Neural crest cell (in vitro differentiated cells): Measurements from ENCODE around the gene TWF2. TPM values are rescaled to one million over a fixed set of nuclear protein-coding genes. Genes with fewer than 3 reads are reported as not detected.

Experiments used
- DNase-seq: peaks from one replicate; pipeline ENCODE4 v3.0.0; 2021; ENCODE audit warnings: low read depth, mixed read lengths, low spot score
- H3K27ac Mint-ChIP-seq: one replicate; pipeline ENCODE4 v1.8.0; 2021; ENCODE audit warnings: mild to moderate bottlenecking, mixed read lengths; ENCODE audit not compliant: unreplicated experiment
- H3K27me3 Mint-ChIP-seq: 2 replicates; pipeline ENCODE4 v1.8.0; 2021; ENCODE audit warnings: low read depth, mild to moderate bottlenecking, mixed read lengths
- H3K36me3 Mint-ChIP-seq: 2 replicates; pipeline ENCODE4 v1.8.0; 2021; ENCODE audit warnings: low read depth, mild to moderate bottlenecking, mixed read lengths
- H3K4me1 Mint-ChIP-seq: 2 replicates; pipeline ENCODE4 v1.8.0; 2021; ENCODE audit warnings: mixed read lengths
- H3K4me3 Mint-ChIP-seq: one replicate; pipeline ENCODE4 v1.8.0; 2021; ENCODE audit warnings: mild to moderate bottlenecking, mixed read lengths
- H3K9me3 Mint-ChIP-seq: 2 replicates; pipeline ENCODE4 v1.8.0; 2021; ENCODE audit warnings: mixed read lengths
- microRNA-seq: library from miRNA; unstranded; fragments of <30 nt; microRNA quantifications from one replicate; pipeline ENCODE4, GENCODE V29; 2020
- total RNA-seq: library from RNA; stranded (reverse); gene quantifications from 2 replicates; pipeline ENCODE4 v1.2.1, GENCODE V29; 2021
- TF ChIP-seq, protein P1 (sequence below): fragments of 200-600 bp; sonication (generic); conservative IDR thresholded peaks from 2 replicates; pipeline ENCODE4 v1.5.0; 2021; ENCODE audit warnings: antibody characterized with exemption, mild to moderate bottlenecking

Gene TWF2
- total RNA-seq, 1 donor from 2014 or later: 31.7 TPM

DNA sequence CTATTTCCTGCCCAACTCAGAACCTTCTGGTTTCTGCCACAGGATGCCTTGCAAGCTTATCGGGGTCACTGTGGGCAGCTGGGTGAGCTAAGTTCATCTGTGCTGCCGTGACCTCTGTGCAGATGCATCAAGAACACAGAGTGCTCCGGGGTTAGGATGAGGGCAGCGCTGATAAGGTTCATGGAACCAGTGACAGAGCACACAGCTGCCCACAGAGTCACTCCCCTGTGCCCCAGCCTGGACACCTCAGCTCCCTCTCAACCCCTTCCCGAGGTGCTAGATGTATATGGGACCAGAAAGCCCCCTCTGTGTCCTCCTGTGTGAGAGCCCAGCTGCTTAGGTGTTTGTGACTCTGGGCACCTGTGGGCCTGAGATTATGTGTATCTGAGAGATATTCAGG, 56.8 kb downstream of the TWF2 start:
- Mint-ChIP-seq H3K36me3 (no peaks in the 10 kb centered on the region), H3K9me3 (no peaks in the 10 kb centered on the region), H3K4me1 (peaks cover 14% of the 10 kb centered on the region), H3K27me3 (no peaks in the 10 kb centered on the region), H3K27ac (no peak overlapping the region), H3K4me3 (no peak overlapping the region)
- DNase-seq: no peak
- TF ChIP-seq, protein P1, sequence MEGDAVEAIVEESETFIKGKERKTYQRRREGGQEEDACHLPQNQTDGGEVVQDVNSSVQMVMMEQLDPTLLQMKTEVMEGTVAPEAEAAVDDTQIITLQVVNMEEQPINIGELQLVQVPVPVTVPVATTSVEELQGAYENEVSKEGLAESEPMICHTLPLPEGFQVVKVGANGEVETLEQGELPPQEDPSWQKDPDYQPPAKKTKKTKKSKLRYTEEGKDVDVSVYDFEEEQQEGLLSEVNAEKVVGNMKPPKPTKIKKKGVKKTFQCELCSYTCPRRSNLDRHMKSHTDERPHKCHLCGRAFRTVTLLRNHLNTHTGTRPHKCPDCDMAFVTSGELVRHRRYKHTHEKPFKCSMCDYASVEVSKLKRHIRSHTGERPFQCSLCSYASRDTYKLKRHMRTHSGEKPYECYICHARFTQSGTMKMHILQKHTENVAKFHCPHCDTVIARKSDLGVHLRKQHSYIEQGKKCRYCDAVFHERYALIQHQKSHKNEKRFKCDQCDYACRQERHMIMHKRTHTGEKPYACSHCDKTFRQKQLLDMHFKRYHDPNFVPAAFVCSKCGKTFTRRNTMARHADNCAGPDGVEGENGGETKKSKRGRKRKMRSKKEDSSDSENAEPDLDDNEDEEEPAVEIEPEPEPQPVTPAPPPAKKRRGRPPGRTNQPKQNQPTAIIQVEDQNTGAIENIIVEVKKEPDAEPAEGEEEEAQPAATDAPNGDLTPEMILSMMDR: no peak

DNA sequence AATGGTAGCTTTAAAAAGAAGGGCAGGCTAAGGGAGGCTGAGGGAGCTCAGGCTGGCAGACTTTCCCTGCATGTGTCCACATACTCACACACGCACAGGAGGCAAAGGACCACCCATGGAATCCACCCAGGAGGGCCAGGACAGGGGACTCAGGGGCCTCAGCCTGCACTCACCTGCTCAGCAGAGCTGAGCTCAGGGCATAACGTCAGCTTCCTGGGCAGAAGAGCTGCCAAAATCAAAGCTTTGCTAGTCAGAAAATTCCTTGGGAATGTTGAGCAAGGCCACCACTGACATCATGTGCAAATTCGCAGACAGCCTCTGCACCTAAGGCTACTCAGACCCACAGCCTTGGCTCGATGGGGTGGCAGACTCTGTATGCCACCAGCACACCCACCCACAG, 57.4 kb downstream of the TWF2 start:
- Mint-ChIP-seq H3K9me3 (no peaks in the 10 kb centered on the region), H3K4me3 (no peak overlapping the region), H3K27me3 (no peaks in the 10 kb centered on the region), H3K27ac (peak overlapping the region; percentile 43), H3K36me3 (no peaks in the 10 kb centered on the region), H3K4me1 (peaks cover 18% of the 10 kb centered on the region)
- TF ChIP-seq, protein P1: no peak
- no peak for DNase-seq

Small RNA genes lying within 50 kb of the gene (microRNA-seq; reads per million reads assigned to microRNA genes)
- 1,058 reads per million, percentile 82 among the genes with 10 or more reads in this experiment for gene MIRLET7G

Other genes starting within 250 kb of the TWF2 start
- 1,471 and 1,533 TPM in 2 replicates for gene RPL29, start 243.3 kb downstream of the TWF2 start, total RNA-seq
- gene DUSP7, start 182.6 kb downstream of the TWF2 start, total RNA-seq: 24.2 and 24.3 TPM in 2 replicates
- gene POC1A, start 84.7 kb downstream of the TWF2 start, total RNA-seq: 27.7 and 30.1 TPM in 2 replicates
- 47.8 and 53.0 TPM in 2 replicates for gene ALAS1, start 41.0 kb downstream of the TWF2 start, total RNA-seq
- 0.16 TPM in 1 of 2 replicates, not detected in the other for gene TLR9, start 13.5 kb downstream of the TWF2 start, total RNA-seq
- gene PPM1M, start 6.6 kb upstream of the TWF2 start, total RNA-seq: 4.3 and 4.4 TPM in 2 replicates
- 114 and 119 TPM in 2 replicates for gene WDR82, start 39.5 kb upstream of the TWF2 start, total RNA-seq
- gene GLYCTK, start 48.7 kb upstream of the TWF2 start, total RNA-seq: 6.1 and 9.7 TPM in 2 replicates
- gene DNAH1, start 77.2 kb upstream of the TWF2 start, total RNA-seq: 2.4 and 3.2 TPM in 2 replicates
- gene BAP1, start 170.8 kb upstream of the TWF2 start, total RNA-seq: 123 and 125 TPM in 2 replicates
- gene PHF7, start 171.5 kb upstream of the TWF2 start, total RNA-seq: 8.5 and 9.9 TPM in 2 replicates
- gene SEMA3G, start 205.9 kb upstream of the TWF2 start, total RNA-seq: 4.1 and 5.2 TPM in 2 replicates
- 0.45 TPM in 1 of 2 replicates, not detected in the other for gene TNNC1, start 214.9 kb upstream of the TWF2 start, total RNA-seq
- gene NISCH, start 216.4 kb upstream of the TWF2 start, total RNA-seq: 161 and 166 TPM in 2 replicates